Stimulated activated naive CD8-positive, alpha-beta T cell treated with anti-CD3 and anti-CD28 coated beads, Interleukin-15, Interleukin-2, amounts not matched to agents 100 ng/mL and 50 ng/mL, for 24 hours (primary cell): ENCODE data around the gene NHLRC4.

ENCODE experiments used
- H3K27ac Mint-ChIP-seq: one replicate; pipeline ENCODE4 v1.8.0; 2021; ENCODE audit warnings: mild to moderate bottlenecking, mixed read lengths
- H3K27me3 Mint-ChIP-seq: one replicate; pipeline ENCODE4 v1.8.0; 2021; ENCODE audit warnings: mixed read lengths
- H3K36me3 Mint-ChIP-seq: one replicate; pipeline ENCODE4 v1.8.0; 2021; ENCODE audit warnings: low read depth, mixed read lengths
- H3K4me1 Mint-ChIP-seq: one replicate; pipeline ENCODE4 v1.8.0; 2021; ENCODE audit warnings: low read depth, mixed read lengths
- H3K4me3 Mint-ChIP-seq: one replicate; pipeline ENCODE4 v1.8.0; 2021; ENCODE audit warnings: mild to moderate bottlenecking, mixed read lengths
- H3K9me3 Mint-ChIP-seq: one replicate; pipeline ENCODE4 v1.8.0; 2021; ENCODE audit warnings: mixed read lengths

Gene NHLRC4, protein sequence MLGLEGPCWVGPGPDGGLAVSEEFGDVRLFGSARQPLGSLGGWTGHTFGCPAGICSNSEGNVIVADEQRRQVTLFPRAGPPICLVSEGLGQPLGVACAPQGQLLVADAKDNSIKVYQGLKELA

DNA sequence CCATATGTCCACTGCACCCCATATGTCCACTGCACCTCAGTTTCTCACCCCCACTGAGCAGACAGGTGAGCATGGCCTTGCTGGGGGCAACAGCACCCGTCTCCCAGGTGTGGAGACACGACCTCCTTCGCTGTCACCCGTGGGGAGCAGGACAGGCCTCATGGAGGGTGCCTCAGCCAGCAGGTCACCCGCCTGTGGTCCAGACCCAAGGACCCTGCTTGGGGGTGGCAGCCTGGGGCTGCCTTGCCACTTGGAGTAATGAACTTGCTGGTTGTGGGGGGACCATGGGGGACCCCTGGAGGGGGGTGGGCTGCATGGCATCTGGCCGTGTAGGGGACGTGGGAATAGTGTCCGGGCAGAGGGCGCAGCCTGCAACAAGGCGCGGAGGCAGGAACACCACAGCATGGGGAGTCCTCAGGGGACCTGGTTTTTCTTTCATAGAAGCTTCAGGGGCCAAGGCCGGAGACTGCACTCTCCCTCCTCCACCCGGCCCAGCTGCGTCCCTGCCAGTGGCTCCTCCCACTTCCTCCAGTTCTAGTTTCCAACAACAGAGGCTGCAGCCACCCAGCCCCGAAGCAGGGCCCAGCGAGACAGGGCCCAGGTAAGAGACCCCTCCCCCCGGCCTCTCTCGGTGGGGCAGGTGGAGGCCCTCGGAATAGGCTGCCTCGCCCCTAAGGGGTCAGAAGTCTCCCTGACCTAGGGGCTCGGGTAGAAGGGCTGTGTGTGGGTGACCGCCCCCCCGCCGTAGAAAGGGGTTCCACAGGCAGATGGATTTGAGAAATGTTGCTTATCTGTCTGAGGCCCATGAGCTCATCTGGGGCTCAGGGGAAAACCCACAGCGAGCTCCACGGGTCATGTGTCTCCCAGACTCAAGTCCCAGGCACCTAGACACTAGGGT lies at the start of gene NHLRC4:
Gene NHLRC4 (plus strand): TSS at position 531 of the 898 bp plus-strand sequence. CDS start 1,043 bp downstream, outside the sequence.
- H3K4me1 Mint-ChIP-seq = peaks cover 28% of the 10 kb centered on the region
- no peaks in the 10 kb centered on the region for H3K36me3 Mint-ChIP-seq
- H3K27ac Mint-ChIP-seq = peak within 1 kb of the TSS; percentile 16
- peaks cover 6% of the 10 kb centered on the region for H3K27me3 Mint-ChIP-seq
- H3K9me3 Mint-ChIP-seq = no peaks in the 10 kb centered on the region
- peak within 1 kb of the TSS; percentile 35 for H3K4me3 Mint-ChIP-seq

DNA sequence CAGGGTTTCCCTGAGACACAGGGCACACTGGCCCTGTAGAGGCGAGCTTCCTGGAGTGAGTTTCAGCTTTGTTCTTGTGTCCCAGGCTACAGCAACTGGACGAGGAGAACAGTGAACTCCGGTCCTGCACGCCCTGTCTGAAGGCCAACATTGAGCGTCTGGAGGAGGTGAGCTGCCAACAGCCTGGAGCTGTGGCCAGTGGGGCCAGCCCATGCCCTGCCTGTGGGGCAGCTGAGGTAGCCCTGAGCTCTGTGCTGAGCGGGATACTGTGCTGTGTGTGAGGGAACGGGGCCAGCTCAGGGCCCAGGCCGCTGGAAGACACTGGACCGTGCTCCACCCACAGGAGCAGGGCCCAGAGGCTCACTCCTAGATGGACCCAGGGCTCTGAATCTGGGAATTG lies 47.9 kb upstream of the NHLRC4 start:
- Mint-ChIP-seq H3K4me3 (no peak overlapping the region), H3K27me3 (no peaks in the 10 kb centered on the region)

DNA sequence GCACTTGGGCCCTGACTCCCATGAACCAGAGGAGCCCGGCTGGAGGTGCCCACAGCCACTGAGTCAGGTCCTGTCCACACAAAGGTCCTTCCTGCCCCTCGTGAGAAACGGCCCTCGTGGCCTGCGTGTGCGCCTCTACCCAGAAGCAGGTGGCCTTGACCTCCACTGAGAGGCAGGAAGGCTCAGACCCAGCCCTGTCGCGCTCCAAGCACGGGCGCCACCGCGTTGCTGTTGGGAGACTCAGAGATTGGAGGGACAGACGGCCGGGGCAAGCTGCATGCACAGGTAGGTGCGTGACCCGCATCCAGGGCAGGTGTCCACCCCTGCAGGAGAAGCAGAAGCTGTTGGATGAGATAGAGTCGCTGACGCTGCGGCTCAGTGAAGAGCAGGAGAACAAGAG lies 47.4 kb upstream of the NHLRC4 start:
- Mint-ChIP-seq H3K9me3 (no peaks in the 10 kb centered on the region), H3K4me3 (no peak overlapping the region), H3K36me3 (no peaks in the 10 kb centered on the region), H3K27me3 (no peaks in the 10 kb centered on the region), H3K4me1 (peaks cover 16% of the 10 kb centered on the region), H3K27ac (no peak overlapping the region)

More for the DNA sequence above, 47.9 kb upstream of the NHLRC4 start:
- H3K4me1 Mint-ChIP-seq = peaks cover 10% of the 10 kb centered on the region
- H3K36me3 Mint-ChIP-seq = no peaks in the 10 kb centered on the region
- H3K9me3 Mint-ChIP-seq = no peaks in the 10 kb centered on the region
- H3K27ac Mint-ChIP-seq = no peak overlapping the region

DNA sequence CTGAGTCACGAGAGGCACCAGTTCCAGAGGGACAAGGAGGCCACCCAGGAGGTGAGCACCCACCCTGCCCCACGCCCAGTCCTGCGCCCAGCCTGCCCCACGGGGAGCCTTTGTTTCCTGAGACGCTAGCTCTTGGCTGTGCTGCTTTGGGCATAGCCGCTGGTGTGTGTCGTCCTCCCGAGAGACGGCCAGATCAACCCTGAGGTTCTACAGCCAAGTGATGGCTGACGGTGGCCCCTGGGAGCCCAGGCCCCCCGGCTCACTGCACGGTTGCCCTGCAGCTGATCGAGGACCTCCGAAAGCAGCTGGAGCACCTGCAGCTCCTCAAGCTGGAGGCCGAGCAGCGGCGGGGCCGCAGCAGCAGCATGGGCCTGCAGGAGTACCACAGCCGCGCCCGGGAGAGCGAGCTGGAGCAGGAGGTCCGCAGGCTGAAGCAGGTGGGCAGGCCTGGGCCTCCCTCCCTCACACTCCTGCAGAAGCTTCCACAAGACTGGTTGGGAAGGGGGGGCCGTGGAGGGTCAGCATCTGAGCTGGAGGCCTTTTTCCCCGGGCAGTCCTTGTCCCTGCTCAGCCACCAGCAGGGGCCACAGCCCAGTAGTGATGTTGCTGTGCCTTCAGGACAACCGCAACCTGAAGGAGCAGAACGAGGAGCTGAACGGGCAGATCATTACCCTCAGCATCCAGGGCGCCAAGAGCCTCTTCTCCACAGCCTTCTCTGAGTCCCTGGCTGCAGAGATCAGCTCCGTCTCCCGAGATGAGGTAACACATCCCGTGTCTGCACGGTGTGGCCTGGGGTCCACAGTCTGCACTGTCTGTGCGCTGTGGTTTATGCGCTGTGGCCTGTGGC lies 46.7 kb upstream of the NHLRC4 start:
- H3K27ac Mint-ChIP-seq = no peak overlapping the region
- H3K36me3 Mint-ChIP-seq = no peaks in the 10 kb centered on the region
- H3K27me3 Mint-ChIP-seq = no peaks in the 10 kb centered on the region
- H3K4me1 Mint-ChIP-seq = peaks cover 22% of the 10 kb centered on the region
- no peaks in the 10 kb centered on the region for H3K9me3 Mint-ChIP-seq
- H3K4me3 Mint-ChIP-seq = no peak overlapping the region

DNA sequence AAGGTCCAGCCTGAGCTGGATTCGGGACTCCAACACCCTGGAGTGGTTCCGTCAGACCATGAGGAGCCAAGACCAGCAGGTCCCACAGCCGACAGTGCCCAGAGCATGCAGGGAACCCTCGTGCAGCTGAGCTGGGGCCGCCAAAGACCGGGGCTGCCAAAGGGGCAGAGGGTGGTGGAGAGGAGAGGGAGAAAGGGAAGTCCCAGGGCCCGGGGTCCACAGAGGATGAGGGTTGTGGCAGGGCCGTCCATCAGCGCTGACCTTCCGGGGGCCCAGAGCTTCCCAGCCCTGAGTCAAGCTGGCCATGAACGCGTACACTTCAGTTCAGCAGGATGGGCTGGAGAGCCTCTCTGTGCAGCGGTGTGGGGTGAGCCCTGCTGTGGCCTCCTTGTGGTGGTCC lies 46.0 kb upstream of the NHLRC4 start:
- Mint-ChIP-seq H3K9me3 (no peaks in the 10 kb centered on the region), H3K36me3 (peaks cover 4% of the 10 kb centered on the region), H3K4me3 (no peak overlapping the region), H3K27ac (no peak overlapping the region), H3K4me1 (peaks cover 30% of the 10 kb centered on the region), H3K27me3 (no peaks in the 10 kb centered on the region)

DNA sequence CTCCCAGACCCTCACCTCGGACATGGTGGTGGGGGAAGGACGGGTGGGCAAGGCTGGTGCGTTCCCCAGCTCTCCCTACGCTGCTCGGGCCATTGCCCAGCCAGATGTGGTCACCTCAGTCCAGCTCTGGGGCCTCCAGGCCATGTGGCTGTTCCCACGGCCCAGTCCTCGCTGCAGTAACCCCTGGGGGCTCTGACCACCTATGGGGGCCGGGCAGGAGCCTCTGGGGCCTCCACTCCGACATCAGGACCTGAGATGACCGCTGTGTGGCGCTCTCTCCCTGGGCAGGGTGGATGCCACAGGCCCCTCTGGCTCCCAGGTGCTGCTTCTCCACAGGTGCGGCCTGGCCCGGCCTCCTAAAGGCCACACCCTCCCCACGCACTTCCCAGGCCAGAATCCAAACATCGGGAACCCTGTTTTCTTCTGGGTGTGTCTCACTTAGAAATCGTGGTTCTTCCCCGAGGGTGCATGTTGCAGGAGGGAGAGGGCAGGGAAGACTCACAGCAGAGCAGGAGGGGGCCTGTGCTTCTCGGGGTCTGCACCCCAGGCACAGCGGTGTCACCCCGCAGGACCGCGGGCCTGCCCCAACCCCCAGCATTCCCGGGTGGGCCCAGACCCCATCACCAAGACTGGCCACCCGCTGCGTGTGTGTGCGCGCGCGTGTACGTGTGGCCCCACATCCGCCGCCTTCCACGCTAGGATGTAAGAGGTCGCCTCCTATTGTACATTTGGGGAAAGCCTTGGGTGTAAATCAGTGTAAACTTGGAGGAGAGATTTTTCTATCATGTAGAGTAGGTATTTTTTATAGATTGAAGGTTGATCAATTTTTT lies 45.2 kb upstream of the NHLRC4 start:
- no peak overlapping the region for H3K27ac Mint-ChIP-seq
- H3K4me1 Mint-ChIP-seq = peaks cover 37% of the 10 kb centered on the region
- H3K36me3 Mint-ChIP-seq = peaks cover 4% of the 10 kb centered on the region
- H3K9me3 Mint-ChIP-seq = no peaks in the 10 kb centered on the region
- no peak overlapping the region for H3K4me3 Mint-ChIP-seq
- H3K27me3 Mint-ChIP-seq = no peaks in the 10 kb centered on the region

DNA sequence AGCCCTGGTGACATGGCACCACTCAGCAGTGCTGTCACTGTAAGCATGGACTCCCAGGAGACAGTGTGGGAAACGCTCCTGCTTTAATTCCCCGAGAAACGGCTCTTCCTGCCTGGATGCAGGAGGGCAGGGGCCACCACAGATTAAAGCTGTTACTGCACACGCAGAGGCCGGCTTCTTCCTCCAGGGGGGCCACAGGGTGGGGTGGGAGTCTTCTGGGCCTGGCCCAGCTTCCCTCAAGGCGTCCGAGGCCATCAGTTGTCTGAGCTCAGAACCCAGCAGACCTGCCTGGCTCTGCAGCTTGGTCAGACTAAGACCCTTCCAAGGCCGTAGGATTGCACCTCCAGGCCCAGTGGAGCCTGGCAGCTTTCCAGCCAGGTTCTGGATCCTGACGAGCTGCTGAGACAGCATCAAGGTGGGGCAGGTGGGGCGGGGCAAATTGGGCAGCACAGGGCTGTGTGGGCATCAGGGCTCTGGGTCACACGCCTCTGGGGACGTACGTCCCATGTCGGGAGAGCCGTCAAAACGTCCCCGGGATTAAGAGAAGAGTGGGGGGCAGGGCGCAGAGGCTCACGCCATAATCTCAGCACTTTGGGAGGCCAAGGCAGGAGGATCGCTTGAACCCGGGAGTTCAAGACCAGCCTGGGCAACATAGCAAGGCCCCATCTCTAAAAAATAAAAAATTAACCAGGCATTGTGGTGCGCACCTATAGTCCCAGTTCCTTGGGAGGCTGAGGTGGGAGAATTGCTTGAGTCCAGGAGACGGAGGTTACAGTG lies 44.3 kb upstream of the NHLRC4 start:
- H3K9me3 Mint-ChIP-seq = no peaks in the 10 kb centered on the region
- H3K27ac Mint-ChIP-seq = no peak overlapping the region
- no peaks in the 10 kb centered on the region for H3K27me3 Mint-ChIP-seq
- no peak overlapping the region for H3K4me3 Mint-ChIP-seq
- peaks cover 38% of the 10 kb centered on the region for H3K4me1 Mint-ChIP-seq
- peaks cover 4% of the 10 kb centered on the region for H3K36me3 Mint-ChIP-seq

DNA sequence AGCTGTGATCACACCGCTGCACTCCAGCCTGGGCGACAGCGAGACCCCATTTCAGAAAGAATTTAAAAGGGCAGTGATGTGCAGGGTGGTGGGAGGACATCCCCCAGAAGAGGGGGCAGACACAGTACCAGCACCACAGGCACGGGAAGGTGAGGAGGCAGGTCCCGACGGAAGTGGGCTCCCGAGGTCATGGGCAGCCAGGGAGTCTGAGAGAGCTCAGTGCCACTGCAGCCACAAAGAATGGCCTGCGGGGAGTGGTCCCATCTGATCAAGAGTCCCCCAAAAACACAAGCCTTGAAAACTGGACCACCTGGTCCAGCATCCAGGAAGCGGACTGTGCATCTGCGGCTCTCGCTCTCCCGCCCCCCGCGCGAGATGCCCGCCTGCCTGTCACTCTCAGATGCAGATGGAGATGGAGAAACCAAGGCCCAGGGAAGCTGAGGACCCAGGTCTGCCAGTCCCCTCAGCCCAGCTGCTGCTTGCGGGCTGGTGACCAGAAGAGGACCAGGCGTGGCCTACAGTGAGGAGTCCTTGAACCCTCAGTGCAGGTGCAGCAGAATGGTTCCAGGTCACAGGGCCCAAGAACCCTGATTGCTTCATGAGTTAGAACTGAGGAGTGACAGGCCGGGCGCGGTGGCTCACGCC lies 43.6 kb upstream of the NHLRC4 start:
- Mint-ChIP-seq H3K27ac (no peak overlapping the region), H3K4me3 (no peak overlapping the region), H3K4me1 (peaks cover 38% of the 10 kb centered on the region), H3K27me3 (no peaks in the 10 kb centered on the region), H3K36me3 (peaks cover 4% of the 10 kb centered on the region), H3K9me3 (no peaks in the 10 kb centered on the region)

DNA sequence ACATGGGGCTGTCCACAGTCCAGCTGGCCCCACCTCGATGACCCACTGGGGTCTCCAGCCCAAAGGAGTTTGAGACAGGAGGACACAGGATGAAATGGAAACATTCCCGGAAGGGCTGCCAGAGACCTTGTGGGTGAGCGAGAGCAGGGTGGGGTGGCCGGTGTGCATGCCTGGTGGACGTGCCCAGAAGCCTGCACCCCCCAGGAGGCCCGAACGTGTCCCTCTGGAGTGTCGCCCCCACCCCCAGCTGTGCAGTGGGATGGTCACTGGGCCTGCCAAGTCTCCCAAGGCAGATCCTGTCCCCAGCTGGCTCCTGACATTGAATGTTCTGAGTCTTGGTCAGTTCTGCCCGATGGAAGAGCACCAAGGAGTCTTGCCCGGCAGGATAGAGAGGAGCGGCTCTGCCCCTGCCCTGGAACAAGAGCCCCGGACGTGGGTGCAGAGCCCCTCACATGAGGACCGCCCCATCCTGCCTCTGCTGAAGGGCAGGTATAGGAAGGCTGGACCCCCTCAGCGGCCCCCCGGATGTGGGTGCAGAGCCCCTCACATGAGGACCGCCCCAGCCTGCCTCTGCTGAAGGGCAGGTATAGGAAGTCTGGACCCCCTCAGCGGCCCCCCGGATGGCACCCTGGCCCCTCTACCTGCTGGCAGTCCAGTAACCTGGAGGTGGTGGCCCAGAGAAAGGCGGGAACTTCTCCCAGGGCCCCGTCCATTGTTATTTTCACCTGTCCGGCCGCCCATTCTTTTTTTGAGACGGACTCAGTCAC lies 42.3 kb upstream of the NHLRC4 start:
- Mint-ChIP-seq H3K4me3 (peak overlapping the region; percentile 96), H3K36me3 (peaks cover 4% of the 10 kb centered on the region), H3K27ac (peak overlapping the region; percentile 100), H3K9me3 (no peaks in the 10 kb centered on the region), H3K27me3 (no peaks in the 10 kb centered on the region), H3K4me1 (peaks cover 46% of the 10 kb centered on the region)

DNA sequence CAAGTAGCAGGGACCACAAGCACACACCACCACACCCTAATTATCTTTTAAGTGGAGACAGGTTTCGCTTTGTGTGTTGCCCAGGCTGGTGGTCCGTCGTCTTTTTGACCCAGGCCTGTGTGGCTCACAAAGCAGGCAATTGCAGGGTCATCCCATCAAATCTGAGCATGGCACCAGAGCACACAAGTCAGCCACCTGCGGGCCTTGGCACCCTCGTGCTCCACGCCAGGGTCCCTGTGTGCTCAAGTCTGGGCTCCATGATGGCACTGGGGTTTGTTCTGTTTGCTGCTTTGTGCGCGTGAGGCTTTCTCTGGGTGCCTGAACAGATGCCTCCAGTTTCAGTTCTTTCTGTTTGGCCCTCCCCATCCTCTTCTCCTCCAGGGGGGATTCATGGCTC lies 41.7 kb upstream of the NHLRC4 start:
- peaks cover 52% of the 10 kb centered on the region for H3K4me1 Mint-ChIP-seq
- H3K27me3 Mint-ChIP-seq = no peaks in the 10 kb centered on the region
- peaks cover 4% of the 10 kb centered on the region for H3K36me3 Mint-ChIP-seq

DNA sequence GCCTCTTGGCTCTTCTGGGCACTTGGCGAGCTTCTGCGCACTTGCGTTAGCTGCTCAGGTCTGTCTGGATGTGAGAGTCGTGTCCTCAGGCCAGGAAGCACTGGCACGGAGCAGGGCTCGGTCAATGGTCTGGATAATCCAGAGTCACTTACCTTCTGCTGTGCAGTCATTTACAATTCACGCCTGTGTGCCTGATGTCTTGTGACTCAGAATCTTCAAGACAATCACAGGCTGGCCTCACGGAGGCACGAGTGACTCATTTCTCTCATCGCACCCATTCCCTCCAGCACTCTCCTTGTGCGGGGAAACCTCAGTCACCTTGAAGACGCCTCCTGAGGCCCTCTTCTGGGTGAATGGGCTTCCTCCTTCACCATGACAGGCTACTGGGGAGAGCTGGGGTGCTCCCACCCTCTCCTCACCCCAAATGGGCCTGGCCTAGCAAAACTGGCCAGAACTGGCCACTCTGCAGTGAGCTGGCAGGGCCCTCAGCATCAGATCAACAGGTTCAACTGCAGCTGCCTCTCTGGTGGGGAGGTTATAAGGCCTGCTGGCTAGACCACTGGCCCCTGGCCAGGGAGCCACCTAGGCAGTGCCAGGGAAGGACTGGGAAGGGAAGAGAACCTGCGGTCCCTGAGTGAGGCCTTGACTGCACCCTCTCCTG lies 41.2 kb upstream of the NHLRC4 start:
- Mint-ChIP-seq H3K4me1 (peaks cover 58% of the 10 kb centered on the region), H3K27me3 (no peaks in the 10 kb centered on the region), H3K9me3 (no peaks in the 10 kb centered on the region), H3K27ac (peak overlapping the region; percentile 100), H3K4me3 (peak overlapping the region; percentile 96), H3K36me3 (peaks cover 4% of the 10 kb centered on the region)

More for the DNA sequence above, 41.7 kb upstream of the NHLRC4 start:
- peak overlapping the region; percentile 96 for H3K4me3 Mint-ChIP-seq
- no peaks in the 10 kb centered on the region for H3K9me3 Mint-ChIP-seq
- peak overlapping the region; percentile 100 for H3K27ac Mint-ChIP-seq

DNA sequence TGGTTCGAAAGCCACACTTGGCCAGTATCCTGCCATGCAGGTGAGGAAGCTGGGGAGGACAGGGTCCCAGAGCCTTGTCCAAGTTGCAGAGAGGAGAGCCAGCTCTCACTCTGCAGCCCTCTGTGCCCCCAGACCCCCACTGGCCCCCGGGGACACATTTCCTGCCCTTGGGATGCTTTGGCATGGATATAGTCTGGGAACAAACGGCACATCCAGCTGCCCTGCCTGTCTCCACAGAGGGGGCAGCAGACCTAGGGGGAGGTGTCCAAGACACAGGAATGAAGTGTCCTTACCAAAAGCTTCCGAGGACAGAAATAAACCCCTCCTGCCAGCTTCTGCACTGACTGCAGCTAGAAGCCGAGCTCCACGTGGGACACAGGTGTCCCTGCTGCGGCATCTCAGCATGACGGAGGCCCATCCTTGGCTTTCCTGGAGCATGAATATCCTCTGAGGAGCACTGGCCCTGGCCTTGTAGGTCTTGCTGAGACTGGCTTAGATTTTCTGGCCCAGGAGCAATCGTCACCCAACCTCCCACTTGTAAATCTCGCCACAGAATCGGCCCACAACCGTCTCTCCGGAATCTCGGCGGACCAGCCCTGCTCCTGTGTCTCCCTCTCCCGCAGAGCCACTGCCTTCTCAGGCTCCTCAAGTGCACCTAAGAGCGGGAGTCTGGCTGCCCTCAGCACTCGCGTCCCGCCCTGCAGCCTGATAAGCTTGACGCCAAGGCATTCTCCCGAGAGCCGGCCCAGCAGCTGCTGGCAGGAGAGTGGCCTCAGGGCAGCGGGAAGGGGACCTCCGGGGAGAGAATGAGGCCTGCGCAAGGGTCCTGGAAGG lies 40.4 kb upstream of the NHLRC4 start:
- Mint-ChIP-seq H3K9me3 (no peaks in the 10 kb centered on the region), H3K27me3 (no peaks in the 10 kb centered on the region), H3K4me1 (peaks cover 59% of the 10 kb centered on the region), H3K4me3 (peak overlapping the region; percentile 96), H3K36me3 (peaks cover 4% of the 10 kb centered on the region), H3K27ac (peak overlapping the region; percentile 100)
